Skeletal muscle tissue (tissue), 4 donors: ENCODE results near the gene HSPB6. TPM values are rescaled to one million over a fixed set of nuclear protein-coding genes. Genes with fewer than 3 reads are reported as not detected.

Experiments used
- H3K27ac ChIP-seq: one replicate; pipeline ENCODE4 v1.7.0; 2013; ENCODE audit warnings: mild to moderate bottlenecking, low read depth, low read length, inconsistent platforms
- H3K27me3 ChIP-seq, 3 donors: one replicate each; pipeline ENCODE4 v1.7.0; 2013; ENCODE audit warnings: low read length in 3 of 3; ENCODE audit not compliant: control insufficient read depth in 3 of 3, insufficient read depth in 3 of 3
- H3K36me3 ChIP-seq, 3 donors: one replicate each; pipeline ENCODE4 v1.7.0; 2013; ENCODE audit warnings: low read length in 3 of 3; ENCODE audit not compliant: control insufficient read depth in 3 of 3, insufficient read depth in 3 of 3
- H3K4me1 ChIP-seq, 3 donors: one replicate each; pipeline ENCODE4 v1.7.0; 2013; ENCODE audit warnings: low read length in 3 of 3, mild to moderate bottlenecking in 3 of 3; ENCODE audit not compliant: control insufficient read depth in 3 of 3, insufficient read depth in 3 of 3
- H3K4me3 ChIP-seq, 3 donors: one replicate each; pipeline ENCODE4 v1.7.0; 2013; ENCODE audit warnings: low read length in 3 of 3
- H3K9ac ChIP-seq, 3 donors: one replicate each; pipeline ENCODE4 v1.7.0; 2013; ENCODE audit warnings: low read length in 3 of 3, mild to moderate bottlenecking in 3 of 3, moderate library complexity in 2 of 3, low read depth in 1 of 3
- H3K9me3 ChIP-seq, 3 donors: one replicate each; pipeline ENCODE4 v1.7.0; 2013; ENCODE audit warnings: low read length in 3 of 3; ENCODE audit not compliant: control insufficient read depth in 3 of 3
- total RNA-seq: library from RNA; depleted of rRNA; stranded (reverse); fragments of >200 nt; gene quantifications from one replicate; pipeline ENCODE4 v1.2.3, GENCODE V29; 2014
- donor health status: Osteomylitis.

Gene HSPB6
- total RNA-seq, 1 donor from 2014 or later = 52.7 TPM

DNA sequence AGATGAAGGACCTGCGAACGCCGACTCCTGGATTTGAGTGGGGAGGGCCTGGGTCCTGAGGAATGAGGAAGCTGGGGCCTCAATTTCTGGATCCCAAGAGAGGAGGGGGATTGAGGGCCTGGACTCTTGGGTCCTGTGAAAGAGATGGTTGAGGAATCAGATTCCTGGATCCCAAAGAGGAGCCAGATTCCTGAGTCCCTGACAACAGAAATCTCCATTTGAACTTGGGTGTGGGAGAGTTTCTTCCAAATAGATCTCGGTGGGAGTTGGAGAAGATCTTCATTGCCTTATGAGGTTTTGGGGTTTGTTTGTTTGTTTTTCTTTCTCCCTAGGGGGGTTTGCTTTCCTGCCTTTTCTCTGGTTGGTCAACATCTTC, 10.8 kb downstream of the HSPB6 start:
- peak overlapping the region; percentile 88 to 91 (median 89) for H3K9ac ChIP-seq
- peak overlapping the region; percentile 91 to 98 (median 94) for H3K4me3 ChIP-seq
- H3K4me1 ChIP-seq = peaks cover 32 to 56% (median 43%) of the 10 kb centered on the region in 3 donors
- H3K9me3 ChIP-seq = no peaks in the 10 kb centered on the region
- peak overlapping the region; percentile 100 for H3K27ac ChIP-seq
- H3K36me3 ChIP-seq = peaks cover 10 to 16% (median 15%) of the 10 kb centered on the region in 3 donors
- no peaks in the 10 kb centered on the region for H3K27me3 ChIP-seq

DNA sequence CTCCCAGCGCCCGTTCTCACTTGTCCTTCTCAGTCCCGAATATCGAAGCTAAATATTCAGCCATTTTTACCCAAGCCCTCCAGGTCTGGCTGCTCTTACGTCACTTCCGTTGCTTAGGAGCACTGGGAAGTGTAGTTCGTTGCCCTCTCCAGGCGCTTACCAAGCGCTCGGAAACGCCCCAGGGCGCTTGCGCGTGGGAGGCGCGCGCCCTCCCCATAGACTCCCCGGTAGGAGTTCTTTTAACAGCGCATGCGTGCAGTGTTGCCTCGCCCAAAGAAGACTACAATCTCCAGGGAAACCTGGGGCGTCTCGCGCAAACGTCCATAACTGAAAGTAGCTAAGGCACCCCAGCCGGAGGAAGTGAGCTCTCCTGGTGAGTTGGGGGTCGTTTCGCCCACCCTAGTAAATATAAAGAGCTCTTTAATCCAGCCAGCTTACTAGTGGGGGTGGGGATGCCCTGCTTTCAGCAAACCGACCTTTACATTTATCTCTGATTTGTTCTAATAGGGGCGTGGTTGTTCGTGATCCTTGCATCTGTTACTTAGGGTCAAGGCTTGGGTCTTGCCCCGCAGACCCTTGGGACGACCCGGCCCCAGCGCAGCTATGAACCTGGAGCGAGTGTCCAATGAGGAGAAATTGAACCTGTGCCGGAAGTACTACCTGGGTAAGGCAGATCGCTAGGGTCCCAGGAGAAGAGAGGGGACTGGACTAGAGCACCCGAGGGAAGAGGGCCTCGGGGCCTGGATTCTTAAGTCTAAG, 11.3 kb downstream of the HSPB6 start, which contains the start of the genes PSENEN and U2AF1L4:
PSENEN (plus strand) TSS at position 324 of the 759 bp plus-strand sequence; CDS start at position 604, 280 bp downstream.
U2AF1L4 (minus strand) TSS at position 91 of the 759 bp plus-strand sequence; CDS start at position 64, 27 bp downstream.
- Histone ChIP-seq H3K27me3 (no peaks in the 10 kb centered on the region), H3K27ac (peak within 1 kb of the TSS; percentile 100), H3K9me3 (no peaks in the 10 kb centered on the region), H3K4me3 (peak within 1 kb of the TSS; percentile 91 to 98 (median 94)), H3K36me3 (peaks cover 10 to 16% (median 15%) of the 10 kb centered on the region in 3 donors), H3K9ac (peak within 1 kb of the TSS; percentile 94 to 96 (median 95)), H3K4me1 (peaks cover 32 to 62% (median 47%) of the 10 kb centered on the region in 3 donors)

DNA sequence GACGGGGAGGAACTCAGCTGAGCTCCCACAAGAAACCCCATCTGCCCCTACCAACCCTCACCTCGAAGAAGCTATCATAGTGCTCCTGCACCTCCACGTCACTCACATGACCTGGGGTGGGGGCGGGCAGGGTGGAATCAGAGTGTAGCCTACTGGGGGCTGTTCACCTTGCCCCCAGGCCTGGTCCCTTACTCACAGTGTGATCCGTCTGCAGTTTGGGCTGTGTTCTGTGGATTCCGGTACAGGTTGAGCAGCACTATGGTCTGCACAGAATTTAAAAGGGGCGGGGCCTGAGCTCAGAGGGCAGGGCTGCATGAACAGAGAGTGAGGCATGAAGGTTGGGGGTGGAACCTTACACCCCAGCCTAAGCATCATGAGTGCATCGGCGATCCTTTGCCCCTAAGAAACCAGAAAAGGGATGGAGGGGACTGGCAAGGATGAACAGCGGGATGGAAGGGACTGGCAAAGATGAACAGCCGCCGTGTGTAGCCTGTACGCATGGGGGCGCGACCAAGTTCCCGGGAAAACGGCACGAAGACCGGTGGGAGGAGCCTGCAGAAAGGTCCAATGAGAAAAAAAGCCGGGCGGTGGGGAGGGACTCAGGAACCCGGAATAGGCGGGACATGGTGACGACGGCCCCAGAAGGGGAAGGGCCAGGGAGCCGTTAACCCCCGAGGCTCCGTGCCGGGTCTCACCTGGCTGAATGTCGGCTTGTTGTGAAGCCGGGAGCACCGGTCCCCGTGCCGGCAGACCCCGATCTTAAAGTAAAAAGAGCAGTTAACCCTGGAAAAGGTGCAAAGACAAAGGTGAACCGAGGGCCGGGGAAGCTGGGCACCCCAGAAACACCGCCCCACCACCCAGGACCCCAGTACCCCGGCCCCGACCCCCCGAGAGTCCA, 12.2 kb downstream of the HSPB6 start:
- Histone ChIP-seq H3K9me3 (no peaks in the 10 kb centered on the region), H3K4me1 (peaks cover 38 to 61% (median 49%) of the 10 kb centered on the region in 3 donors), H3K27me3 (no peaks in the 10 kb centered on the region), H3K27ac (peak overlapping the region; percentile 100), H3K36me3 (peaks cover 10 to 16% (median 15%) of the 10 kb centered on the region in 3 donors), H3K4me3 (peak overlapping the region; percentile 88 to 98 (median 94)), H3K9ac (peak overlapping the region; percentile 94 to 96 (median 95))

DNA sequence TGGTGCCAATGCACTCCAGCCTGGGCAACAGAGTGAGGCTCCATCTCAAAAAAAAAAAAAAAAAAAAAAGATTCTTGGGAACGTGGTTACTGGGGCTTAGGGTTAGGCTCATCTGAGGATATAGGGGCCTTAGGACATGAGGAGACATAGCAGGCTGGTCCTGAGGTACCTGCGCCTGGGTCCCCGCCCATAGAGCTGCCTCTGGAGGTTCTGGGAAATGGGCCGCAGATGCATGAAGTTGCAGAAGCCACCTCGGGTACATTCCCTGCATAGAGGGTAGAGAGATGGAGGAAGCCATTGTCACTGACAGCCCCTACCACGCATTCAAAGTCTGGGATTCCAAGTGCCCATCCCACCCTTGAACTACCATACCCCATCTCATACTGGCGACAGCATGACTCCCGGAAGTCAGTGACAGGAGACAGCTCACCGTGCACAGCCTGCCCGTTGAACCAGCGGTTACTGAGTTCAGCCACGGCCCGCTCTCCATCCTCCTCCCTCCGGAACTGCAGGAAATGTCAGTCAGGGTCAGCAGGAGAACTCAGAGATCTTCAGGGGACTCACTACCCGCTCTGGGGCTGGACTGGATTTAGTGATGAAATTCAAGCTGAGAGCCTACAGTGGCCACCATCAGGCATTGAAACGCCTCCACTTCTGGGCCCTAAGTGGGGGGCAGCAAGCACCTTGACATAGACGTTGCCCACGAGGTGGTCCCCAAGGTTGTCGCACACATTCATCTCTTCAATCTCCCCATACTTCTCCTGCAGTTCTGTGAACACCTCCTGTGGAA, 13.0 kb downstream of the HSPB6 start:
- Histone ChIP-seq H3K4me1 (peaks cover 34 to 62% (median 45%) of the 10 kb centered on the region in 3 donors), H3K36me3 (peaks cover 13 to 19% (median 17%) of the 10 kb centered on the region in 3 donors), H3K9me3 (no peaks in the 10 kb centered on the region), H3K27me3 (no peaks in the 10 kb centered on the region), H3K27ac (peak overlapping the region; percentile 100), H3K4me3 (peak overlapping the region; percentile 88 to 98 (median 94)), H3K9ac (peak overlapping the region in 2 of 3 donors; percentile 94 to 96)

DNA sequence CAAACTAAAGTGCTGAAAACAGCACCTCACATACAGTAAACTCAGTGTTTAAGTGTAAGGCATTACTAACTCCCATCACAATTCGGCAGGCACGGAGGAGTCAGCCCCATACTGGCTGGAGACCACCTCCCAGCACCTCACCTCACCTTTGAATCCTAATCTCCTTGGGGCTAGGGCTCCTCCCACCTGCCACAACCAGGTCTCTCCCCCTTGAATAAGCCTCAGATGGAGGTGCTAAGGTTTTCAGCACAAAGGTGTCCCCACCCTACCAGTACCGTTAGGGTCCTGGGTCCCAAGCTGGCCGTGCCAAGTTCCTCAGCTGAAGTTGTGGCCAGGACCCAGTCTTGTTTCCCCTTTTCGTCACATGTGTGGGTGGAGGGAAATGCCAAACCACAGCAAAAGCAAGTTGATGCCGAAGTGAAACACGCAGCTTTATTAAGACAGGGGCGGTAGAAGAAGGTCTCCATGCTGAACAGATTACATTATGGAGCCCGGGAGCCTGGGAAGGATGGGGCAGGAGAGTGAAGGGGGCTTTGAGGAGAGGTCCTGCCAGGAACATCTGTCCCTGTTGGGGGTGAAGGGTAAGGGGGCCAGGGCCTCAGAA, 14.6 kb downstream of the HSPB6 start, which contains the start of gene IGFLR1:
IGFLR1 (minus strand) TSS at position 332 of the 604 bp plus-strand sequence. CDS start 1,272 bp downstream, outside the sequence.
- H3K27me3 ChIP-seq = no peaks in the 10 kb centered on the region
- H3K4me1 ChIP-seq = peaks cover 27 to 57% (median 40%) of the 10 kb centered on the region in 3 donors
- no peaks in the 10 kb centered on the region for H3K9me3 ChIP-seq
- peaks cover 26 to 34% (median 33%) of the 10 kb centered on the region in 3 donors for H3K36me3 ChIP-seq
- H3K4me3 ChIP-seq = peak within 1 kb of the TSS; percentile 22 to 35 (median 24)
- H3K27ac ChIP-seq = peak within 1 kb of the TSS; percentile 64
- H3K9ac ChIP-seq = peak within 1 kb of the TSS; percentile 27 to 41 (median 32)

DNA sequence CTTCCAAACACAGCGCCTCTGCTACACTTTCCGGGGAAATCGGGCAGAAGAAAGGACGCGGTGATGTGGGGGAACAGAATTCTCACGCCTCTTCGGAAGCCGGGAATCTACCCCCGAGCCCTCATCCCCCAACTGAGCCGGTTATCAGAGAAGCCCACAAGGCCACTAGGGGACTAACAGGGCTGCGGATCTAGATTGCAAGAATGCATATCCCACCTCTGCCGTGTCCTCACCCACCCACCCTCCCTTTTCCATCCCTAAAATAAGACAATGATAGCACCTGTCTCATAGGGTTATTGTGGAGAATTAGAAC, 15.7 kb downstream of the HSPB6 start:
- Histone ChIP-seq H3K27me3 (no peaks in the 10 kb centered on the region), H3K4me3 (peak overlapping the region; percentile 85 to 88 (median 86)), H3K9ac (peak overlapping the region; percentile 80 to 87 (median 81)), H3K27ac (peak overlapping the region; percentile 87), H3K36me3 (peaks cover 33 to 44% (median 43%) of the 10 kb centered on the region in 3 donors), H3K4me1 (peaks cover 21 to 52% (median 35%) of the 10 kb centered on the region in 3 donors), H3K9me3 (no peaks in the 10 kb centered on the region)

DNA sequence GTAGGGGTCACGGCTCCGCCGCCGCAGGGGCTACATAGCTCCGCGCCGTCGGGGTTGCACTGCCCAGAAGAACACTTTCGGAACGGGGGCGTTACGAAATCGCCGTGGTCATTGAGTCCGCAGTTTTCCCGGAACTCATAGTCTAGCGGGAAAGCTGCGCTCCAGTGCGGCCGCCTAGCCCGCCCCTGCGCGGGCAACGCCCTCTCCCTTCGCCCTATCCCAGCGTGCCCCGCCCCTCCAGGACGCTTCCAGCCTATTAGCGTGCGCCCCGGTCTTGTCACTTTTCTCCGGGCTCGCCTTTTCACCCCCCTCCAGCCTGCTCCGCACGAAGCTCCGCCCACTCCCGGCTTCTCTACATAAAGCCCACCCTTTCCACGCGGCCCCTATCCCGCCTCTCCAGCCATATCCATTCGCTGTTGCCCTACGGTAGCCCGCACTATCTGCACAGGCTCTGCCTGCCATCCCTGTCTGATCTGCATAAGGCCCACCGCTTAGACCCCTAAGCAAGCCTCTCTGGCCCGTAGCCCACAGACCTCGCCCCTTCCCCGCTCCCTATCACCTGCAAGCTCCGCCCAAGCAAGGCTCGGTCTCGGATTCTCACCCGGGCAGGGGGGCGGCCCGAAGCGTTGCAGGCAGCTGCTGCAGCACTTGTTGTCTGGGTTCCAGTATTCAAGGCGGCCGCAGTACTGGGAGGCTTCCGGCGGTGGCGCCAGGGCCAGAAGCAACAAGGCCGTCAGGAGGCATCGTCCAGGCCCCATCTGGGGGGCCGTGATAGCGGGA, 16.2 kb downstream of the HSPB6 start:
- no peaks in the 10 kb centered on the region for H3K9me3 ChIP-seq
- H3K9ac ChIP-seq = peak overlapping the region; percentile 80 to 87 (median 81)
- no peaks in the 10 kb centered on the region for H3K27me3 ChIP-seq
- peak overlapping the region; percentile 87 for H3K27ac ChIP-seq
- peak overlapping the region; percentile 85 to 88 (median 86) for H3K4me3 ChIP-seq
- peaks cover 35 to 44% (median 44%) of the 10 kb centered on the region in 3 donors for H3K36me3 ChIP-seq
- H3K4me1 ChIP-seq = peaks cover 16 to 46% (median 30%) of the 10 kb centered on the region in 3 donors

DNA sequence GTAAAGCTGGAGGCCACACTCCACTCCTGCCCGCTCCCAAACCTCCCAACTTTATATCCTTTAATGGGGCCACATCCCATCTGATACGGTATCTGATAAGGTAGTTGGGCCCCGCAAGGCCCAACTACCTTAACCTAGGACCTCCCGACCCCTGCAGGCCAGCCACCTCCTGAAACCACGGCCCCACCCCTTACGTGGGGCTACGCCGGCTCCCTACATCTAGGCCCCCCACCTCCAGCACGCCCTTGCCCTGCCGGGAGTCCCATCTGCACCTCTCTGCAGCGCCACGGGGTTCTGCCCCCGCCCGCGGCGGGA, 16.8 kb downstream of the HSPB6 start:
- Histone ChIP-seq H3K27me3 (no peaks in the 10 kb centered on the region), H3K9me3 (no peaks in the 10 kb centered on the region), H3K4me1 (peaks cover 16 to 45% (median 29%) of the 10 kb centered on the region in 3 donors), H3K36me3 (peaks cover 40 to 50% (median 49%) of the 10 kb centered on the region in 3 donors), H3K4me3 (peak overlapping the region; percentile 85 to 88 (median 86)), H3K27ac (peak overlapping the region; percentile 87), H3K9ac (peak overlapping the region; percentile 30 to 87 (median 79))
